ENCODE data around the gene XPNPEP1. TPM values are rescaled to one million over a fixed set of nuclear protein-coding genes. Genes with fewer than 3 reads are reported as not detected.
A peak's percentile ranks its signal among the peaks of the same experiment; 100 is the strongest.

The XPNPEP1 gene
- total RNA-seq: 128 and 177 TPM in 2 replicates

GRCh38 chr10:109922976-109923921 lies at the start of gene XPNPEP1:
Gene XPNPEP1 (minus strand): TSS chr10:109923511. CDS start chr10:109923433, 78 bp downstream.

Small RNAs within 50 kb of the gene (small RNA-seq; reads per million reads assigned to genes)
- gene RNU4-5P: 0.77 reads per million, percentile 8 among the genes with 10 or more reads in this experiment

Other genes with a start within 250 kb of the XPNPEP1 start
- gene ADD3, start 84.5 kb upstream of the XPNPEP1 start, total RNA-seq: 57.3 and 71.3 TPM in 2 replicates

All from thoracic aorta endothelial cell (primary cell).